ENCODE results near the gene RFX2.

GRCh38 chr19:6088602-6089049 lies 21.7 kb downstream of the RFX2 start:
- TF ChIP-seq CTCF (IDR thresholded peaks at IDR 0.05) (no peak), POLR2A (IDR thresholded peaks at IDR 0.05) (no peak)
